NB4 (cell line): ENCODE data around the gene TM9SF1.

ENCODE experiments used
- POLR2A ChIP-seq: IDR thresholded peaks from 2 replicates; pipeline ENCODE4 v1.6.1; 2011; ENCODE audit warnings: mild to moderate bottlenecking; ENCODE audit not compliant: insufficient read length; ENCODE audit errors: extremely low read depth
- TF ChIP-seq, protein P1 (sequence below): IDR thresholded peaks from one replicate; pipeline ENCODE4 v1.5.1; 2012; ENCODE audit warnings: low read depth, low read length
- TF ChIP-seq, protein P2 (sequence below): IDR thresholded peaks from 2 replicates; pipeline ENCODE4 v1.6.1; 2011; ENCODE audit warnings: low read depth, low read length

DNA sequence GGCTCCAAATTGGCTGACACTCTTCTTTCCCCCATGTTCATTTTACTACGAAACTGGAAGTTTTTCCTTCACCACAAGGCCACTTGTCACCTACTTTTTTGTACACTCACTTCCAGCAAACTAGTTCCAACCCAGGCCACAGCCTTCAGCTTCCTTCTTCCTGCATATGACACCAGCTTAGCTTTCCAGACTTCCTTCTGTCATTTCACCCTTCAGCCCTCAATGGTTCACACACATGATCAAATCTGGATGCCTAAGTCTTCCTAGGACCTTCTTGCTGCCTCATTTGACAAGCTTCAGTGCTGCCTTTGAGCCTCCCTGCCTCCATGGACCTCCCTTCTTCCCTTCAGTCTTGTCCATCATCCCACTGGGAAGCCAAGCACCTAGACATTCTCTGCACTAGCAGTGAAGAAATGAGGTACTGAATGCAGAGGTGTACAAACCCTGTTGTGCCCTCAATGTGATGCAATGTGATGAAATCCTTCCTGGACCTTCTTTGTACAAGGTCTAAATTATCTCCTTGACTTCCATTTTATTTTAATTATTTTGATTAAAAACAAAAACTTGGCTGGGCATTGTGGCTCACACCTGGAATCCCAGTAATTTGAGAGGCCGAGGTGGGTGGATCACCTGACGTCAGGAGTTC is 27.6 kb downstream of the TM9SF1 start:
- TF ChIP-seq, protein P1, sequence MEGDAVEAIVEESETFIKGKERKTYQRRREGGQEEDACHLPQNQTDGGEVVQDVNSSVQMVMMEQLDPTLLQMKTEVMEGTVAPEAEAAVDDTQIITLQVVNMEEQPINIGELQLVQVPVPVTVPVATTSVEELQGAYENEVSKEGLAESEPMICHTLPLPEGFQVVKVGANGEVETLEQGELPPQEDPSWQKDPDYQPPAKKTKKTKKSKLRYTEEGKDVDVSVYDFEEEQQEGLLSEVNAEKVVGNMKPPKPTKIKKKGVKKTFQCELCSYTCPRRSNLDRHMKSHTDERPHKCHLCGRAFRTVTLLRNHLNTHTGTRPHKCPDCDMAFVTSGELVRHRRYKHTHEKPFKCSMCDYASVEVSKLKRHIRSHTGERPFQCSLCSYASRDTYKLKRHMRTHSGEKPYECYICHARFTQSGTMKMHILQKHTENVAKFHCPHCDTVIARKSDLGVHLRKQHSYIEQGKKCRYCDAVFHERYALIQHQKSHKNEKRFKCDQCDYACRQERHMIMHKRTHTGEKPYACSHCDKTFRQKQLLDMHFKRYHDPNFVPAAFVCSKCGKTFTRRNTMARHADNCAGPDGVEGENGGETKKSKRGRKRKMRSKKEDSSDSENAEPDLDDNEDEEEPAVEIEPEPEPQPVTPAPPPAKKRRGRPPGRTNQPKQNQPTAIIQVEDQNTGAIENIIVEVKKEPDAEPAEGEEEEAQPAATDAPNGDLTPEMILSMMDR, result no peak
- no peak for TF ChIP-seq POLR2A
- TF ChIP-seq, protein P2, sequence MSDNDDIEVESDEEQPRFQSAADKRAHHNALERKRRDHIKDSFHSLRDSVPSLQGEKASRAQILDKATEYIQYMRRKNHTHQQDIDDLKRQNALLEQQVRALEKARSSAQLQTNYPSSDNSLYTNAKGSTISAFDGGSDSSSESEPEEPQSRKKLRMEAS, result no peak
